SK-N-SH (cell line): ENCODE measurements around the gene SMIM26. TPM values are rescaled to one million over a fixed set of nuclear protein-coding genes. Genes with fewer than 3 reads are reported as not detected.

ENCODE experiments used
- CTCF ChIA-PET: fragments of 300-600, 350-600 bp; formaldehyde crosslinking; extraction: SDS; loops from one replicate; lab custom pipeline; 2021; lab: Yijun Ruan, JAX
- POLR2A ChIA-PET: fragments of 350-600 bp; sonication (Branson Sonifier 250); formaldehyde crosslinking; extraction: SDS; loops from one replicate; lab custom pipeline; 2020; ENCODE audit warnings: antibody characterized with exemption, inconsistent platforms; lab: Yijun Ruan, JAX
- DNase-seq: peaks from one replicate; pipeline ENCODE4 v3.0.0; 2012
- H2AFZ ChIP-seq: fragments of 200-600 bp; sonication (generic); 2 replicates; pipeline ENCODE4 v1.8.1; 2016; ENCODE audit warnings: antibody characterized with exemption, mild to moderate bottlenecking, low read depth
- H3F3A ChIP-seq: fragments of 200-600 bp; sonication (generic); replicated peaks from 2 replicates; pipeline ENCODE3; 2016; ENCODE audit warnings: antibody characterized with exemption, mild to moderate bottlenecking; ENCODE audit not compliant: insufficient read depth
- H3K27ac ChIP-seq, 2 experiments: fragments of 200-500 bp in 1 of 2; fragments of 200-600 bp in 1 of 2; sonication (Bioruptor generic) in 1 of 2; sonication (generic), shearing (Covaris generic) in 1 of 2; 2 replicates each; pipeline versions ENCODE4 v1.5.1 to v1.6.1; 2014 to 2016; ENCODE audit warnings: low read depth in 2 of 2, inconsistent platforms in 1 of 2, low read length in 1 of 2, mild to moderate bottlenecking in 1 of 2, mixed read lengths in 1 of 2
- H3K27me3 ChIP-seq: fragments of 200-600 bp; sonication (generic), shearing (Covaris generic); 2 replicates; pipeline ENCODE4 v1.6.1; 2016; ENCODE audit warnings: mixed run types; ENCODE audit not compliant: insufficient read depth
- H3K36me3 ChIP-seq, 2 experiments: fragments of 200-500 bp in 1 of 2; fragments of 200-600 bp in 1 of 2; sonication (Bioruptor generic) in 1 of 2; sonication (generic) in 1 of 2; replicated peaks in 1 of 2; 2 replicates each; pipeline versions ENCODE3 to v1.5.1; 2014 to 2016; ENCODE audit warnings: low read length in 1 of 2, mild to moderate bottlenecking in 1 of 2; ENCODE audit not compliant: insufficient read depth in 2 of 2, control insufficient read depth in 1 of 2
- H3K4me1 ChIP-seq, 2 experiments: fragments of 200-500 bp in 1 of 2; fragments of 200-600 bp in 1 of 2; sonication (Bioruptor generic) in 1 of 2; sonication (generic), shearing (Covaris generic) in 1 of 2; 2 replicates each; pipeline versions ENCODE4 v1.5.1 to v1.6.1; 2014 to 2016; ENCODE audit warnings: low read depth in 1 of 2, low read length in 1 of 2, mixed run types in 1 of 2; ENCODE audit not compliant: insufficient read depth in 2 of 2, control insufficient read depth in 1 of 2
- H3K4me2 ChIP-seq: fragments of 200-600 bp; sonication (generic), shearing (Covaris generic); 2 replicates; pipeline ENCODE4 v1.6.1; 2017; ENCODE audit warnings: mixed run types
- H3K4me3 ChIP-seq, 2 experiments: fragments of 200-500 bp in 1 of 2; fragments of 200-600 bp in 1 of 2; sonication (Bioruptor generic) in 1 of 2; sonication (generic), shearing (Covaris generic) in 1 of 2; 2 replicates each; pipeline versions ENCODE4 v1.5.1 to v1.8.1; 2014 to 2016; ENCODE audit warnings: low read depth in 2 of 2, inconsistent platforms in 1 of 2, low read length in 1 of 2, mild to moderate bottlenecking in 1 of 2, mixed read lengths in 1 of 2, moderate library complexity in 1 of 2
- H3K79me2 ChIP-seq: fragments of 200-600 bp; sonication (generic); 2 replicates; pipeline ENCODE4 v1.8.1; 2017; ENCODE audit warnings: mild to moderate bottlenecking; ENCODE audit not compliant: insufficient read depth
- H3K9ac ChIP-seq: fragments of 200-600 bp; sonication (generic); 2 replicates; pipeline ENCODE4 v1.6.1; 2017; ENCODE audit warnings: mixed run types
- H3K9me2 ChIP-seq: fragments of 200-600 bp; sonication (generic); 2 replicates; pipeline ENCODE4 v1.6.1; 2017; ENCODE audit warnings: mixed run types
- H3K9me3 ChIP-seq: fragments of 200-600 bp; sonication (generic); 2 replicates; pipeline ENCODE4 v1.6.1; 2017; ENCODE audit warnings: mixed run types, mild to moderate bottlenecking, moderate library complexity
- H4K20me1 ChIP-seq: fragments of 200-600 bp; sonication (generic); 2 replicates; pipeline ENCODE4 v1.6.1; 2017; ENCODE audit warnings: mild to moderate bottlenecking, mixed run types; ENCODE audit not compliant: insufficient read depth
- CTCF ChIP-seq: fragments of 200-600 bp; sonication (generic); IDR thresholded peaks from 2 replicates; pipeline ENCODE4 v1.6.1; 2017; ENCODE audit warnings: antibody characterized with exemption, mild to moderate bottlenecking, moderate library complexity
- EP300 ChIP-seq, 2 experiments: IDR thresholded peaks; 2 replicates each; pipeline versions ENCODE4 v1.4.0 to v1.6.1; 2012; ENCODE audit warnings: borderline replicate concordance in 1 of 2, low read depth in 1 of 2, low read length in 1 of 2
- FOSL2 ChIP-seq: IDR thresholded peaks from 2 replicates; pipeline ENCODE4 v1.4.0; 2012; ENCODE audit warnings: low read depth, mild to moderate bottlenecking, moderate library complexity, borderline replicate concordance
- FOXM1 ChIP-seq: IDR thresholded peaks from 2 replicates; pipeline ENCODE4 v1.4.0; 2012; ENCODE audit warnings: low read depth, mild to moderate bottlenecking
- JUND ChIP-seq: IDR thresholded peaks from 2 replicates; pipeline ENCODE4 v1.4.0; 2012
- MAX ChIP-seq: IDR thresholded peaks from 2 replicates; pipeline ENCODE4 v1.4.0; 2012; ENCODE audit warnings: low read depth
- MEF2A ChIP-seq: IDR thresholded peaks from 2 replicates; pipeline ENCODE4 v1.4.0; 2012; ENCODE audit warnings: low read depth, borderline replicate concordance
- POLR2AphosphoS5 ChIP-seq: IDR thresholded peaks from 2 replicates; pipeline ENCODE4 v1.6.1; 2012; ENCODE audit warnings: low read depth, low read length
- RAD21 ChIP-seq: IDR thresholded peaks from 2 replicates; pipeline ENCODE4 v1.6.1; 2012; ENCODE audit warnings: mild to moderate bottlenecking, low read length
- RFX5 ChIP-seq: IDR thresholded peaks from 2 replicates; pipeline ENCODE4 v1.6.1; 2012; ENCODE audit warnings: mild to moderate bottlenecking, improper control_type of control experiment, low read length
- RXRA ChIP-seq: IDR thresholded peaks from 2 replicates; pipeline ENCODE4 v1.4.0; 2012; ENCODE audit warnings: low read depth, mild to moderate bottlenecking, borderline replicate concordance
- SIN3A ChIP-seq: IDR thresholded peaks from 2 replicates; pipeline ENCODE4 v1.6.1; 2012; ENCODE audit warnings: low read depth, mild to moderate bottlenecking, low read length, moderate library complexity, borderline replicate concordance
- SMC3 ChIP-seq: IDR thresholded peaks from 2 replicates; pipeline ENCODE4 v1.6.1; 2012; ENCODE audit warnings: low read depth, low read length, improper control_type of control experiment
- TEAD4 ChIP-seq: IDR thresholded peaks from 2 replicates; pipeline ENCODE4 v1.4.0; 2012; ENCODE audit warnings: mild to moderate bottlenecking, borderline replicate concordance; ENCODE audit not compliant: insufficient read depth
- YY1 ChIP-seq: IDR thresholded peaks from 2 replicates; pipeline ENCODE4 v1.4.0; 2012; ENCODE audit warnings: low read depth, mild to moderate bottlenecking
- WGBS: methylation state at CpG from one replicate; pipeline ENCODE4 v1.1.6; 2017; ENCODE audit warnings: low lambda C conversion rate; 5-methylcytosine and 5-hydroxymethylcytosine counted together
- polyA plus RNA-seq, 3 experiments: library from polyadenylated mRNA; depleted of rRNA; stranded (reverse); fragments of >200 nt; gene quantifications; 2 replicates each; pipeline ENCODE4 v1.2.3, GENCODE V29; 2012

The SMIM26 gene
- polyA plus RNA-seq, 1 of the 3 experiments (the other 2 are of a cell fraction): 155 TPM

- Histone ChIP-seq H3K27ac (no peak overlapping the region), H3K79me2 (no peaks in the 10 kb centered on the region), H3F3A (no peaks in the 10 kb centered on the region), H3K4me1 (no peaks in the 10 kb centered on the region), H3K9me2 (no peaks in the 10 kb centered on the region), H3K27me3 (no peaks in the 10 kb centered on the region), H3K4me2 (no peak overlapping the region), H3K4me3 (no peak overlapping the region), H3K36me3 (peaks cover 42 to 75% of the 10 kb centered on the region in 2 experiments), H3K9me3 (no peaks in the 10 kb centered on the region), H4K20me1 (no peaks in the 10 kb centered on the region), H3K9ac (no peak overlapping the region), H2AFZ (no peak overlapping the region)
- CTCF ChIA-PET: no interaction called here
- TF ChIP-seq POLR2AphosphoS5 (no peak), SIN3A (no peak), RAD21 (no peak), YY1 (no peak), EP300 (IDR thresholded peaks at IDR 0.05; ENCODE audit: borderline replicate concordance in 1 of 2, low read depth in 1 of 2, low read length in 1 of 2) (no peak), CTCF (no peak), RXRA (no peak), TEAD4 (no peak), SMC3 (no peak), JUND (no peak), RFX5 (no peak), MAX (no peak), FOSL2 (no peak), MEF2A (no peak), FOXM1 (no peak)
- 86% methylated on average over 2 of the region's 2 CpGs for WGBS
- POLR2A ChIA-PET: no interaction called here
- no peak for DNase-seq
Observed at GRCh38 chr20:18527339-18527738, 39.9 kb upstream of the SMIM26 start.

- no peaks in the 10 kb centered on the region for H3K9me3 ChIP-seq
- no peak for DNase-seq
- no peaks in the 10 kb centered on the region for H3K9me2 ChIP-seq
- H4K20me1 ChIP-seq: no peaks in the 10 kb centered on the region
- H3K27me3 ChIP-seq: no peaks in the 10 kb centered on the region
- no peaks in the 10 kb centered on the region for H3F3A ChIP-seq
- no peaks in the 10 kb centered on the region for H3K4me1 ChIP-seq
- POLR2A ChIA-PET: no interaction called here
- peaks cover 47 to 80% of the 10 kb centered on the region in 2 experiments for H3K36me3 ChIP-seq
- no peak overlapping the region for H3K4me2 ChIP-seq
- TF ChIP-seq FOSL2 (0 out of 2 replicates have a peak, but pooled peaks have one; percentile 12), POLR2AphosphoS5 (no peak)
- TF ChIP-seq, all 33 proteins: peak for 1
- no peaks in the 10 kb centered on the region for H3K79me2 ChIP-seq
- no peak overlapping the region for H3K27ac ChIP-seq
- no peak overlapping the region for H2AFZ ChIP-seq
- no peak overlapping the region for H3K9ac ChIP-seq
- no peak overlapping the region for H3K4me3 ChIP-seq
- CTCF ChIA-PET: interaction anchor here (1.0 kb wide), 1 partner anchor 14 kb away, joined by 3 read pairs; no protein-coding TSS in a partner anchor
- WGBS: 100% methylated on average over 2 of the region's 2 CpGs
Observed at GRCh38 chr20:18527836-18528235, 39.4 kb upstream of the SMIM26 start.
